GM19238 (cell line): ENCODE measurements around the gene PLCL1.

Experiments
- DNase-seq: peaks from one replicate; pipeline ENCODE4 v3.0.0; 2011; ENCODE audit warnings: low spot score; ENCODE audit not compliant: insufficient read length

PLCL1 gene

GRCh38 chr2:198106621-198107385, 302.4 kb downstream of the PLCL1 start:
- DNase-seq: no peak

DNA sequence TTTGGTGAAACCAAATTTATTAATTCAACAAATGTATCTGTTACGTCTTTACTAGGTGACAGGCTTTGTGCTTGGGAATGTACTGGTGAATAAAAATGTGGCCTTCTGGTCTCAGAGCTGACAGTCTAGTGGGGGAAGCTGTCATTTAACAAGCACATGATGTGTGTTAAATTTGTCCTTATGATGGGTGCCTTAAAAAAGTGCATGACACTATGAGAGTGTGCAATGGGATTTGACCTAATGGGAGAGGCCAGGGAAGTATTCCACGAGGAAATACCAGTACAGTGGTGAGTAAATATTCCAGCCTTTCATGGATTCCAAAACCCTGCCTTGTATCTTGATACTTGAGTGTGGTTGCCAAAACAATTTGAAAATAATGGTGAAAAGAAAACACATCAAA, 308.9 kb downstream of the PLCL1 start:
- no peak for DNase-seq

DNA sequence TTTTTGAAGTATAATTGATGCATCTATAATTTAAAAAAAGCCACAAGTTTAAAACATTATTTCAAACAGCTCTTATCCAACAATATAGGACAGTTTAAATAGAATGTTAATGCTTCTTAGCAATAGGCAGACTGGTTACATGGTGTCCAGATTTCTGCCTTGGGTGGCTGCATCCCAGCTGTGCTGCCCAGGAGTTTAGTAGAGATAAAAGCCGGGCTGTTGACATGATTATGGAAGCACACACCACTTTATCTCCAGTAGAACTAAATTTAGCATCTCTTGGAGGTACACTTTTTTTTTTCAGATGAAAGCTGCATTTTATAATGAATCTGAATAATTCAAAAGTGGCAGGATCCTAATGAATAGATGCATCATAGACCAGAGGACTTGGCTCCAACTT, 309.7 kb downstream of the PLCL1 start:
- no peak for DNase-seq

DNA sequence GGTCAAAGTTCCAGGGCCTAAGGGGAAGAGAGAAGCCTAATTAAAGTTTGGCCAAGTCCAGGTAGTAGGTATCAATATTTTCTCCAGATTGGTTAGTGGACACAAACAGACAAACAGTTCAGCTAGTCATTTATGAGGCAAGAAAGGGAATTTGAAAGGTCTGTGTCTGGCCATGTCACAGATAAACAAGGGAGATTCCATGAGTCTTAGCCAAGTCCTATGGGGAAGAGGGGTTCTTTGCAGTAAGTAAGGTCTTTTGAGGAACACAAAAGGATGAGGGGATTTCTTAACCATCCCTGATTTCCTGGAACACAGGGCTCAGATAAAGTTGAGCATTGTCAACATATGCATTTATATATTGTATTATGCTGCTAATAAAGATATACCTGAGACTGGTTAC, 310.8 kb downstream of the PLCL1 start:
- no peak for DNase-seq

GRCh38 chr2:198116756-198117155, 312.4 kb downstream of the PLCL1 start:
- no peak for DNase-seq

- DNase-seq: no peak
These were observed 313.1 kb downstream of the PLCL1 start for GRCh38 chr2:198117406-198118041.

- peak; percentile 5 for DNase-seq
These were observed 323.2 kb downstream of the PLCL1 start for GRCh38 chr2:198127627-198128026.

- no peak for DNase-seq
These were observed 325.2 kb downstream of the PLCL1 start for GRCh38 chr2:198129609-198130008.

DNA sequence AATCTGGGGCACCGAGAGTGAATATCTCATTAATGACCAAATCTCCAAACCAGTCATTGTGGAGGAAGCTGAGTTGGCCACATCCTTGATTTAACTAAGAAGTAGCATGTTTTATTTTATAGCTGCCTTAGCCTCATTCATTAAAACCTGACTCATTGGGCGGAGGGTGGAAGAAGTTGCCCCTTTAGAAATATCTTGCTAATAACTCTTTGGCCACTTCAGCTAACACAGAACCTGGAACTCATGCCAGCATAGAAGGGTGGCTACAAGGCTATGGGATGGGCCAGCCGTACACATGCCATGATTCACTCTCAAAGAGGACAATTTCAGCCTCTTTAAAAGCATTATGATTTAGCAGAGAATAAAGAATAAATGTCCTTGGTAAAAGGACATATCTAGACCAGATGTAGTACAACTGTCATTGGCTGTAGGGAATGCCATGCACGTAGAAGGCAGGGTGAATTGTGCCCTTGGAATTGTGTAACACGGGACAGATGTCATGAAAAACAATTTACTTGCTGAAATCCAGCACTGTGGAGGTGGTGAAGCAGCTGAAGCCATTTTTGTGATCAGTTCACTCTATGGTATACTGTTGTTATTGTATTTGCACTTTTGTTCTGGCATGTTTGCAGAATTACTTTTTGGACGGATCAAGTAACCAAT, 330.0 kb downstream of the PLCL1 start:
- DNase-seq: no peak

DNA sequence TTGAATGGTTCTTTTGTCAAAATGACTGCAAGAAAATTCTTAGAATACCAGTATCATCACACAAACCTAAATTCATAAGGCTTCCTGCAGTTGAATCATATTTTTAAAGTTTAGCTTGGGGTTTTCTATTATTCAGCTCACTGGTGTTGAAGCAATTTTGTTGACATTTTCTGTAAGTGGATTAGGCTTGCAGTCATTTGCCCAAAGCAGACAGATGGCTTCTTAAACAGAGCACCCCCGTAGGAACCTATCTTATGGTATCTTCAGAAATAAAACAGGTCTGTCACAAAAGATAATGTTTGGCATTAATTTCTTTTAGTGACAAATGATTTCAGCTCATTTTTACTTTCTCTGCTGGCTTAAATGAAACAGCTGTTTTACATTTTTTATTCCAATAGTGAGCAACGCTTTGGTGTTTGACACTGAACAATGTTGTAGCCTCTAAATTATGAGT, 331.1 kb downstream of the PLCL1 start:
- DNase-seq: no peak

GRCh38 chr2:198136142-198136541, 331.7 kb downstream of the PLCL1 start:
- DNase-seq: no peak

- DNase-seq: no peak
These were observed 333.3 kb downstream of the PLCL1 start for GRCh38 chr2:198137733-198138132.

GRCh38 chr2:198141726-198142125, 337.3 kb downstream of the PLCL1 start:
- DNase-seq: no peak

DNA sequence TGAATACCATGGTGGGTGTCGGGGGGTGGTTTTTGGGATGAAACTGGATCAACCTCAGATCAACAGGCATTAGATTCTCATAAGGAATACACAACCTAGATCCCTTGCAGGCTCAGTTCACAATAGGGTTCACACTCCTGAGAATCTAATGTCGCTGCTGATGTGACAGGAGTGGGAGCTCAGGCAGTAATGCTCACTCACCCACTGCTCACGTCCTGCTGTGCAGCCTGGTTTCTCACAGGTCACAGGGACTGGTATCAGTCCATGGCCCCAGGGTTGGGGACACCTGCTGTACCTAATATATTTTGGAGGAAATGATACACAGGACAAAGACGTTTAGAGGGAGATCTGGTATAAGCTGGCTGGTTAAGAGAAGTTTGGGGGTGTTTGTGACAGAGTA, 338.8 kb downstream of the PLCL1 start:
- DNase-seq: no peak

GRCh38 chr2:198143793-198144192, 339.4 kb downstream of the PLCL1 start:
- no peak for DNase-seq

DNA sequence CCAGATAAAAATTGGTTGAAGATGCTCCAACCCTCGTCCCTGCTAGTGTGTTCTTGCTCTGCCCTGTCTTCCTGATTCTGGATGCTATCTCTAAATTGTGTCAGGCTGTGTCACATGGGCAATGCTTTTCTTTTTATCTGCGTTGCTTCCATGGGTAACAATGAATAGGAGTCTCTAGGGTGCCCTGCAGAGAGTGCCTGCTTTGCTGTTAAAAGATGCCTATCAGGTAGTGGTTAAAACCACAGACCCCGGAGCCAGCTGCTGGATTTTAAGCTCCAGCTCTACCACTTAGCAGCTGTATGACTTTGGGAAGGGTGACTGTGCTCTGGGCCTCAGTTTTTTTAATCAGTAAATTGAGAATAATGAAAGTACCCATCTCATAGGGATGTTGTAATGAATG, 340.3 kb downstream of the PLCL1 start:
- no peak for DNase-seq

DNA sequence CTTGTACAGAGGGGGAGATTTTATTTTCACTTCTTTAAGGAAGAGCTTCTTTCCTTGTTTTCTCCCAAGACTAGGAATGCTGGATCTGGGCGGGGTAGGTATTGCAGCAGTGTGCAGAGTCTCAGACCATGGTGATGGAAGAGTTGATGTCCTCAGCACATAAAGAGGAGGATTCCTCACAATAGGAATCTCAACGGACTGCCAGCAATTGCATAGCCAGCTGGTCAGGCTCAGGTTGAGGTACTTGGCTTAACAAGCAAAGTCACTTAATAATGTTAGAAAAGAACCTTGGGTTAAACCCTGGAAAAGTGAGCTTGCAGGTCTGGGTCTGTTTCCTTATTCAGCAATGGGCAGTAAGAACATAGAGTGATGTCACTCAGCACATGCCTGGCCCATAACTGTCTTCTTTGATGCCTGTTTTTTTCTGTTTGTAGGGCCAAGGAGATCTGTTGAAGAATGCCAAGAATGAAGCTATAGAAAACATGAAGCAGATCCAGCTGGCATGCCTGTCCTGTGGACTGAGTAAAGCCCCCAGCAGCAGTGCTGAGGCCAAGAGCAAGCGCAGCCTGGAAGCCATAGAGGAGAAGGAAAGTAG, 342.1 kb downstream of the PLCL1 start:
- no peak for DNase-seq

GRCh38 chr2:198157314-198157713, 352.9 kb downstream of the PLCL1 start:
- no peak for DNase-seq

GRCh38 chr2:198161151-198161550, 356.8 kb downstream of the PLCL1 start:
- DNase-seq: no peak

- no peak for DNase-seq
These were observed 357.9 kb downstream of the PLCL1 start for GRCh38 chr2:198162276-198162675.

GRCh38 chr2:198164843-198165242, 360.4 kb downstream of the PLCL1 start:
- no peak for DNase-seq

DNA sequence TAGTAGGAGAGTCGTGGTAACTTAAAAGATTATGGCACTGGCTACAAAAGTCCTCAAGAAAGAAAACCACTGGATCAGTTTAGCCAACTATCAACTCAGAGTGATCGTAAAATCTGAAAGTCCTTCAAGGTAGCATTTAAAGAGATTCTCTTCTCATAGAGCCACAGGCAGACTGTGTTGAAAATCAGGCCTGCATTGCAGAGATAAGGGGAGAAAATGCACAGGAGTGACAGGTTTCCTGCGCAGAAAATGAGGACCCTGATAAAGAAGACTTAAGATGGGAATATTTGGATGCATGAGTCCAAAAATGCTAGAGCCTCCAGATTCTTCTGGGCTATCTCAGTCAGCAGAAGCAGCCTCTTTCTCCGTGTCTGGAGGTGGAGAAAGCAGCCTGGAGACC, 360.9 kb downstream of the PLCL1 start:
- no peak for DNase-seq
